Measurements from ENCODE around the gene MPZL1.

The MPZL1 gene
- total RNA-seq: 3.2 to 4.5 (median 4.5) reads per million in 3 donors

DNA sequence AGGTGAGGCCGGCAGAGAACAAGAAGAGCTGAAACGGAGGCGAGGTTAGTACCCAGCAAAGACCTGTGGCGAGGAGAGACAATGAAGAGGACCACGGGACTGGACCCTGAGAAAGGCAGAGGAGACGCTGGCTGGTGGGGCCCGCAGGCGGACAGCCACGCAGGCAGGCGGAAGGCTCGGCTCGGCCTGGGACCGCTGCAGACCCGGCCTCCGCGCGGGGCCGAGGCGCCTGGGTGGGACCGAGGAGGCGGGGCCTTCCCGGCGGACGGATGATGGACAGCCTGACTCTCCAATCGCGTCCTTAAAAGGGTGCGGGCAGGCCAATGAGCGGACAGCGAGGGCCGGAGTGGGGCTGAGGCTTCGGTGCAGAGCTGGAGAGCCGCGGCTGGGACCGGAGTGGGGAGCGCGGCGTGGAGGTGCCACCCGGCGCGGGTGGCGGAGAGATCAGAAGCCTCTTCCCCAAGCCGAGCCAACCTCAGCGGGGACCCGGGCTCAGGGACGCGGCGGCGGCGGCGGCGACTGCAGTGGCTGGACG is at the start of gene MPZL1:
Gene MPZL1, plus strand, starts transcription at position 366 of the 535 bp plus-strand sequence. CDS start 170 bp downstream, outside the sequence.
- Histone ChIP-seq H3K9me3 (ENCODE audit: control insufficient read depth, low read length) (no peaks in the 10 kb centered on the region), H3K27me3 (replicated peaks; ENCODE audit: control insufficient read depth, insufficient read depth, low read length, poor library complexity, severe bottlenecking) (no peaks in the 10 kb centered on the region), H3K4me1 (ENCODE audit: control insufficient read depth, insufficient read depth, low read length, poor library complexity, severe bottlenecking) (peaks cover 7% of the 10 kb centered on the region), H3K27ac (ENCODE audit: insufficient read depth, low read length, poor library complexity, severe bottlenecking) (peak within 1 kb of the TSS; percentile 56), H3K36me3 (ENCODE audit: control insufficient read depth, insufficient read depth, low read length) (no peaks in the 10 kb centered on the region), H3K4me3 (ENCODE audit: insufficient read depth, low read depth, low read length, poor library complexity, severe bottlenecking) (peak within 1 kb of the TSS; percentile 88)
- peak; percentile 76 to 84 (median 78) for DNase-seq

DNA sequence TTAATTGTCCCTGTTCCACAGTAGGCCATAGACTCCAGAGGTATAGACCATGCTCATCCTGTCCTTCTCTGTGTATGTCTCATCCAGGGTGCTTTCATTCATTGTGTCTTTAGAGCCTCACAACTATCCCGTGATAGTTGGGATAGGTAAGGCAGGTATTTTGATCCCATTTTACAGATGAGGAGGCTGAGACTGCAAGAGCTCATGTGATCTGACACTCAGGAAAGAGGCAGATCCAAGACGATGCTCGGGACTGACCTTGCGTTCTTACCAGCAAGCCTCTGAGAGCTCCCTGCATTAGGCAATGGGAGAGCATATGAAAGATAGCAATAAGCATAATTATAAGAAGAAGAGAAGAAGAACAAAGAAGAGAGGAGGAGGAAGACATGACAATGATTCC is 49.0 kb upstream of the MPZL1 start:
- no peak for DNase-seq
- Histone ChIP-seq H3K4me3 (ENCODE audit: insufficient read depth, low read depth, low read length, poor library complexity, severe bottlenecking) (no peak overlapping the region), H3K9me3 (ENCODE audit: control insufficient read depth, low read length) (no peaks in the 10 kb centered on the region), H3K27ac (ENCODE audit: insufficient read depth, low read length, poor library complexity, severe bottlenecking) (no peak overlapping the region), H3K4me1 (ENCODE audit: control insufficient read depth, insufficient read depth, low read length, poor library complexity, severe bottlenecking) (peaks cover 10% of the 10 kb centered on the region), H3K27me3 (replicated peaks; ENCODE audit: control insufficient read depth, insufficient read depth, low read length, poor library complexity, severe bottlenecking) (no peaks in the 10 kb centered on the region), H3K36me3 (ENCODE audit: control insufficient read depth, insufficient read depth, low read length) (peaks cover 49% of the 10 kb centered on the region)

DNA sequence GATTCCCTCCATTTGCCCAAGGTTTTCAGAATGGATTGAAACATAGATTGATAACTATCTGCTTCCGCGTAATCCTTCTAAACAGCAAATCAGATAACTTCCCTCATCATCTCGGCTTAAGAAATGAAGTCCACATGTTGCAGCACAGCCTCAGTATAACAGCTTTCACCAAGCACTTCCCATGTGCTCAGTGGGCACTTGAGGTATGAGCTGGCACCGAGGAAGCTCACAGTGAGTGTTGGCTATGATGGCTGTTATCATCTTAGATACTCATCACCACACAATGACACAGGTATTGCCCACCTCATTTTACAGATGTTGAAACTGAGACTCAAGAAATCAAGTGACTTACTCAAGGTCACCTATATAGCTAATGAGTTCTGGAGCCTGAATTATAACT is 48.5 kb upstream of the MPZL1 start:
- no peaks in the 10 kb centered on the region for H3K9me3 ChIP-seq (ENCODE audit: control insufficient read depth, low read length)
- H3K4me3 ChIP-seq (ENCODE audit: insufficient read depth, low read depth, low read length, poor library complexity, severe bottlenecking): no peak overlapping the region
- DNase-seq: no peak
- no peaks in the 10 kb centered on the region for H3K27me3 ChIP-seq (replicated peaks; ENCODE audit: control insufficient read depth, insufficient read depth, low read length, poor library complexity, severe bottlenecking)
- H3K4me1 ChIP-seq (ENCODE audit: control insufficient read depth, insufficient read depth, low read length, poor library complexity, severe bottlenecking): peaks cover 8% of the 10 kb centered on the region
- no peak overlapping the region for H3K27ac ChIP-seq (ENCODE audit: insufficient read depth, low read length, poor library complexity, severe bottlenecking)
- peaks cover 49% of the 10 kb centered on the region for H3K36me3 ChIP-seq (ENCODE audit: control insufficient read depth, insufficient read depth, low read length)

- Histone ChIP-seq H3K4me1 (ENCODE audit: control insufficient read depth, insufficient read depth, low read length, poor library complexity, severe bottlenecking) (peaks cover 8% of the 10 kb centered on the region), H3K36me3 (ENCODE audit: control insufficient read depth, insufficient read depth, low read length) (peaks cover 52% of the 10 kb centered on the region), H3K27ac (ENCODE audit: insufficient read depth, low read length, poor library complexity, severe bottlenecking) (no peak overlapping the region), H3K9me3 (ENCODE audit: control insufficient read depth, low read length) (no peaks in the 10 kb centered on the region), H3K4me3 (ENCODE audit: insufficient read depth, low read depth, low read length, poor library complexity, severe bottlenecking) (no peak overlapping the region), H3K27me3 (replicated peaks; ENCODE audit: control insufficient read depth, insufficient read depth, low read length, poor library complexity, severe bottlenecking) (no peaks in the 10 kb centered on the region)
- DNase-seq: no peak
These were observed 47.6 kb upstream of the MPZL1 start for GRCh38 chr1:167674156-167674555.

GRCh38 chr1:167675440-167675839 is 46.3 kb upstream of the MPZL1 start:
- Histone ChIP-seq H3K4me3 (ENCODE audit: insufficient read depth, low read depth, low read length, poor library complexity, severe bottlenecking) (no peak overlapping the region), H3K27me3 (replicated peaks; ENCODE audit: control insufficient read depth, insufficient read depth, low read length, poor library complexity, severe bottlenecking) (no peaks in the 10 kb centered on the region), H3K36me3 (ENCODE audit: control insufficient read depth, insufficient read depth, low read length) (peaks cover 51% of the 10 kb centered on the region), H3K9me3 (ENCODE audit: control insufficient read depth, low read length) (no peaks in the 10 kb centered on the region), H3K4me1 (ENCODE audit: control insufficient read depth, insufficient read depth, low read length, poor library complexity, severe bottlenecking) (peaks cover 3% of the 10 kb centered on the region), H3K27ac (ENCODE audit: insufficient read depth, low read length, poor library complexity, severe bottlenecking) (no peak overlapping the region)
- DNase-seq: no peak

DNA sequence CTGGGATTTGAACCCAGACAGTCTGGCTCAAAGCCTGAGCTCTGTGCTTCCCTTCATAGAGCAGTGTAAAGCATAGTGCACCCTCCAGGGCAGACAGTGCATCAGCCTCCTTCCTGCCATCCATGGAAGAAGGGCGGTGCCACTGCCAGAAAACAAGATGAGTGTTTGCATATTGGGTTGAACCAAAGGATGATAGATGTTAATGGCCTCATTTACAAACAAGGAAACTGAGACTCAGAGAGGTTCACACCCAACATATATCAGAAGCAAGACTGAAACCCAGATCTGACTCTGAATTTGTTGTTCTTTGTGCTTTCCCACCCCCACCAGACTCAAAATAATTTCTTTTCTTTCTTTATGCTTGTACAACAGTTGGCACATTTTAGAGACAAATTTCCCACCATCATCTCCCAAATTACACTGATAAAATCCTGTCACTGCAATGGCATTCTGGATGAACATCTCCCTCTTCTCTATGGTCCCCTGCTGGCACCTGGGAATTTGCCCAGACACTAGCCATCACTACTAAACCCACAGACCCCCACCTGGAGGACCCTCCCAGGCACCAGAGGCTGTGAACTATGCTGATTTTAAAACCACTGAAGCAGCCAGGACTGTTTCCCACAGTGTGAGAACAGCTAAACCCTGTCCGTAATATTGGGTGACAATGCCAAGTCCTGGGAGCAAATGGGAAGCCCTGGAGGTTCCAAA is 45.4 kb upstream of the MPZL1 start:
- Histone ChIP-seq H3K27me3 (replicated peaks; ENCODE audit: control insufficient read depth, insufficient read depth, low read length, poor library complexity, severe bottlenecking) (no peaks in the 10 kb centered on the region), H3K4me1 (ENCODE audit: control insufficient read depth, insufficient read depth, low read length, poor library complexity, severe bottlenecking) (peaks cover 3% of the 10 kb centered on the region), H3K9me3 (ENCODE audit: control insufficient read depth, low read length) (no peaks in the 10 kb centered on the region), H3K4me3 (ENCODE audit: insufficient read depth, low read depth, low read length, poor library complexity, severe bottlenecking) (no peak overlapping the region), H3K27ac (ENCODE audit: insufficient read depth, low read length, poor library complexity, severe bottlenecking) (no peak overlapping the region), H3K36me3 (ENCODE audit: control insufficient read depth, insufficient read depth, low read length) (peaks cover 48% of the 10 kb centered on the region)
- DNase-seq: no peak

- Histone ChIP-seq H3K27me3 (replicated peaks; ENCODE audit: control insufficient read depth, insufficient read depth, low read length, poor library complexity, severe bottlenecking) (no peaks in the 10 kb centered on the region), H3K27ac (ENCODE audit: insufficient read depth, low read length, poor library complexity, severe bottlenecking) (no peak overlapping the region), H3K4me3 (ENCODE audit: insufficient read depth, low read depth, low read length, poor library complexity, severe bottlenecking) (no peak overlapping the region), H3K9me3 (ENCODE audit: control insufficient read depth, low read length) (no peaks in the 10 kb centered on the region), H3K36me3 (ENCODE audit: control insufficient read depth, insufficient read depth, low read length) (peaks cover 49% of the 10 kb centered on the region), H3K4me1 (ENCODE audit: control insufficient read depth, insufficient read depth, low read length, poor library complexity, severe bottlenecking) (peaks cover 3% of the 10 kb centered on the region)
- no peak for DNase-seq
These were observed 44.6 kb upstream of the MPZL1 start for GRCh38 chr1:167676916-167677848.

DNA sequence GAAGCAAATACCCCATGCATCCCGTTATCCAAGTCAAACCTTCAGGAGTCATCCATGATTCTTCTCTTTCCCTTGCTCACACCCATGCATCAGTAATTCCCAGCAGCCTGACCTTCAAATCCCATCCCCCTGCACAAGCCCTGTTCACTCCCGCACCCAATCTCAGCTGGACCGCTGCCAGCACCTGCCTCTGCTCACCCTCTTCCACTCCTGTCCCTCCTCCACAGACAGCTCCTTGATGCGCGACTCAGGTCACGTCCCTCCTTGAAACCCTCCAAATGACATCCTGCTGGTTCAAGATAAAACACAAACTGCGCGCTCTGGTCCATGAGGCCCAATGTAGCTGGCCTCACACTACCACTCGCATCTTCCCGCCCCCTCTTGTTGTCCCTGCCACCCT is 43.4 kb upstream of the MPZL1 start:
- Histone ChIP-seq H3K9me3 (ENCODE audit: control insufficient read depth, low read length) (no peaks in the 10 kb centered on the region), H3K4me3 (ENCODE audit: insufficient read depth, low read depth, low read length, poor library complexity, severe bottlenecking) (no peak overlapping the region), H3K36me3 (ENCODE audit: control insufficient read depth, insufficient read depth, low read length) (peaks cover 48% of the 10 kb centered on the region), H3K4me1 (ENCODE audit: control insufficient read depth, insufficient read depth, low read length, poor library complexity, severe bottlenecking) (peaks cover 3% of the 10 kb centered on the region), H3K27ac (ENCODE audit: insufficient read depth, low read length, poor library complexity, severe bottlenecking) (peak overlapping the region; percentile 9), H3K27me3 (replicated peaks; ENCODE audit: control insufficient read depth, insufficient read depth, low read length, poor library complexity, severe bottlenecking) (no peaks in the 10 kb centered on the region)
- DNase-seq: no peak

DNA sequence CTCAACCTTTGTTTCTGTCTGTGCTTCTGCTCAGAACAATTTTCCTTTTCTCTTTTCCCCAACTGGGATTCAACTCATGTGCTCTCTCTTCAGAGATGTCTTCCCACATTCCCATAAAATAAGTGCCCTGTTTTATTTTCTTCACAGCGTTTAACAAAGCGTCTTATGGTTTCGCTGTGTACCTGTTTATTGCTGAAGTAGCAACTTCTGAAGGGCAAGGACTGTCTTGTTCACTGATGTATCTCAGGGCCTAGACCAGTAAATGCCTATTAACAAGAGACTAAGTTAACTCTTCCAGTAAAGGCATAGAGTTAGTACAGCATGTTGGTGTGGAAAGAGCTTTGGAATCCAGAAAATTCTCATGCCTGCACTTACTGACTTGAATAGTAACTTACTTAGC is 42.9 kb upstream of the MPZL1 start:
- Histone ChIP-seq H3K4me1 (ENCODE audit: control insufficient read depth, insufficient read depth, low read length, poor library complexity, severe bottlenecking) (peaks cover 3% of the 10 kb centered on the region), H3K9me3 (ENCODE audit: control insufficient read depth, low read length) (no peaks in the 10 kb centered on the region)
- no peak for DNase-seq

GRCh38 chr1:167679714-167680113 is 42.1 kb upstream of the MPZL1 start:
- Histone ChIP-seq H3K9me3 (ENCODE audit: control insufficient read depth, low read length) (no peaks in the 10 kb centered on the region), H3K27me3 (replicated peaks; ENCODE audit: control insufficient read depth, insufficient read depth, low read length, poor library complexity, severe bottlenecking) (no peaks in the 10 kb centered on the region), H3K4me3 (ENCODE audit: insufficient read depth, low read depth, low read length, poor library complexity, severe bottlenecking) (no peak overlapping the region), H3K36me3 (ENCODE audit: control insufficient read depth, insufficient read depth, low read length) (peaks cover 46% of the 10 kb centered on the region), H3K27ac (ENCODE audit: insufficient read depth, low read length, poor library complexity, severe bottlenecking) (no peak overlapping the region), H3K4me1 (ENCODE audit: control insufficient read depth, insufficient read depth, low read length, poor library complexity, severe bottlenecking) (peaks cover 3% of the 10 kb centered on the region)
- DNase-seq: no peak

More for the DNA sequence above, 42.9 kb upstream of the MPZL1 start:
- H3K4me3 ChIP-seq (ENCODE audit: insufficient read depth, low read depth, low read length, poor library complexity, severe bottlenecking): no peak overlapping the region
- no peak overlapping the region for H3K27ac ChIP-seq (ENCODE audit: insufficient read depth, low read length, poor library complexity, severe bottlenecking)
- no peaks in the 10 kb centered on the region for H3K27me3 ChIP-seq (replicated peaks; ENCODE audit: control insufficient read depth, insufficient read depth, low read length, poor library complexity, severe bottlenecking)
- peaks cover 48% of the 10 kb centered on the region for H3K36me3 ChIP-seq (ENCODE audit: control insufficient read depth, insufficient read depth, low read length)
